GM23338 (cell line): ENCODE results near the gene ALDH18A1. TPM values are rescaled to one million over a fixed set of nuclear protein-coding genes. Genes with fewer than 3 reads are reported as not detected.

Experiments
- ATAC-seq: fragments of 200-7000 bp; cut with Tn5 transposase; 3 replicates; pipeline ENCODE4 v1.9.1; 2020
- DNase-seq: peaks from one replicate; pipeline ENCODE4 v3.0.0-alpha.2; 2015; ENCODE audit warnings: low spot score
- H2AFZ ChIP-seq: fragments of 200-600 bp; sonication (generic); 2 replicates; pipeline ENCODE4 v1.8.0; 2016; ENCODE audit warnings: antibody characterized with exemption, mild to moderate bottlenecking, moderate library complexity
- H3F3A ChIP-seq: fragments of 200-600 bp; sonication (generic); replicated peaks from 2 replicates; pipeline ENCODE4 v1.8.0; 2017; ENCODE audit warnings: antibody characterized with exemption, mixed run types, low read depth
- H3K27ac ChIP-seq: fragments of 200-600 bp; sonication (generic); 2 replicates; pipeline ENCODE4 v1.6.1; 2016; ENCODE audit warnings: low read depth
- H3K27me3 ChIP-seq: fragments of 200-600 bp; sonication (generic); 2 replicates; pipeline ENCODE4 v1.8.0; 2016; ENCODE audit warnings: mild to moderate bottlenecking, mixed run types, moderate library complexity; ENCODE audit not compliant: insufficient read depth
- H3K36me3 ChIP-seq: fragments of 200-600 bp; sonication (generic); 2 replicates; pipeline ENCODE4 v1.8.0; 2016; ENCODE audit warnings: mild to moderate bottlenecking; ENCODE audit not compliant: insufficient read depth
- H3K4me1 ChIP-seq: fragments of 200-600 bp; sonication (generic); 2 replicates; pipeline ENCODE4 v1.8.0; 2016; ENCODE audit warnings: mild to moderate bottlenecking, moderate library complexity; ENCODE audit not compliant: insufficient read depth
- H3K4me2 ChIP-seq: fragments of 200-600 bp; sonication (generic); 2 replicates; pipeline ENCODE4 v1.7.1; 2017; ENCODE audit warnings: mixed run types
- H3K4me3 ChIP-seq: fragments of 200-600 bp; sonication (generic); 2 replicates; pipeline ENCODE4 v1.6.1; 2016; ENCODE audit warnings: mixed run types
- H3K79me2 ChIP-seq: fragments of 200-600 bp; sonication (generic); replicated peaks from 2 replicates; pipeline ENCODE4 v1.8.0; 2017; ENCODE audit warnings: mild to moderate bottlenecking; ENCODE audit not compliant: insufficient read depth
- H3K9me2 ChIP-seq: fragments of 200-600 bp; sonication (generic); 2 replicates; pipeline ENCODE4 v1.8.0; 2017; ENCODE audit not compliant: insufficient read depth
- H4K20me1 ChIP-seq: fragments of 200-600 bp; sonication (generic); replicated peaks from 2 replicates; pipeline ENCODE4 v1.8.0; 2017; ENCODE audit warnings: mild to moderate bottlenecking; ENCODE audit not compliant: insufficient read depth
- H3K27ac Mint-ChIP-seq: 2 replicates; pipeline ENCODE4 v1.8.0; 2020; ENCODE audit warnings: inconsistent platforms, mild to moderate bottlenecking, moderate library complexity, mixed read lengths
- H3K27me3 Mint-ChIP-seq: 3 replicates; pipeline ENCODE4 v1.8.0; 2022; ENCODE audit warnings: low read depth, mild to moderate bottlenecking, moderate library complexity, mixed read lengths, inconsistent platforms; ENCODE audit not compliant: insufficient read depth, poor library complexity
- H3K36me3 Mint-ChIP-seq: 3 replicates; pipeline ENCODE4 v1.8.0; 2021; ENCODE audit warnings: low read depth, mild to moderate bottlenecking, inconsistent platforms, moderate library complexity, mixed read lengths
- H3K4me1 Mint-ChIP-seq: 3 replicates; pipeline ENCODE4 v1.8.0; 2020; ENCODE audit warnings: mild to moderate bottlenecking, inconsistent platforms, mixed read lengths
- H3K4me3 Mint-ChIP-seq: 3 replicates; pipeline ENCODE4 v1.8.0; 2021; ENCODE audit warnings: moderate library complexity, mild to moderate bottlenecking, inconsistent platforms, mixed read lengths
- H3K9me3 Mint-ChIP-seq: 3 replicates; pipeline ENCODE4 v1.8.0; 2020; ENCODE audit warnings: moderate library complexity, mild to moderate bottlenecking, inconsistent platforms, mixed read lengths
- CREB1 ChIP-seq: fragments of 250-450 bp; sonication (Bioruptor Pico); IDR thresholded peaks from 2 replicates; pipeline ENCODE4 v1.5.0; 2020; ENCODE audit warnings: low read depth, mild to moderate bottlenecking, moderate library complexity
- CTCF ChIP-seq, 2 experiments: fragments of 200-600 bp in 1 of 2; sonication (generic) in 1 of 2; conservative IDR thresholded peaks; 2 replicates each; pipeline versions ENCODE4 v1.5.1 to v1.6.1; 2016 to 2017; ENCODE audit warnings: antibody characterized with exemption in 2 of 2, low read depth in 2 of 2, mild to moderate bottlenecking in 2 of 2, moderate library complexity in 1 of 2
- ETS1 ChIP-seq: IDR thresholded peaks from 2 replicates; pipeline ENCODE4 v1.6.1; 2016; ENCODE audit warnings: antibody characterized with exemption
- EZH2 ChIP-seq: fragments of 200-600 bp; sonication (generic); IDR thresholded peaks from one replicate; pipeline ENCODE4 v1.8.0; 2017; ENCODE audit warnings: antibody characterized with exemption, mild to moderate bottlenecking, low read depth; ENCODE audit not compliant: unreplicated experiment
- EZH2phosphoT487 ChIP-seq: fragments of 200-600 bp; sonication (generic); IDR thresholded peaks from one replicate; pipeline ENCODE4 v1.8.1; 2018; ENCODE audit warnings: antibody characterized with exemption; ENCODE audit not compliant: unreplicated experiment
- JUNB ChIP-seq: IDR thresholded peaks from one replicate; pipeline ENCODE4 v1.6.1; 2016; ENCODE audit warnings: antibody characterized with exemption; ENCODE audit not compliant: unreplicated experiment
- NANOG ChIP-seq: IDR thresholded peaks from 2 replicates; pipeline ENCODE4 v1.6.1; 2016; ENCODE audit warnings: antibody characterized with exemption, borderline replicate concordance
- POLR2AphosphoS5 ChIP-seq: IDR thresholded peaks from 2 replicates; pipeline ENCODE4 v1.6.1; 2016; ENCODE audit warnings: antibody characterized with exemption, low read depth
- REST ChIP-seq: IDR thresholded peaks from one replicate; pipeline ENCODE4 v1.6.1; 2018; ENCODE audit warnings: antibody characterized with exemption; ENCODE audit not compliant: unreplicated experiment
- STAT1 ChIP-seq: IDR thresholded peaks from one replicate; pipeline ENCODE4 v1.6.1; 2016; ENCODE audit warnings: antibody characterized with exemption; ENCODE audit not compliant: unreplicated experiment
- ZNF114 ChIP-seq: fragments of 250-450 bp; sonication (Bioruptor Pico); IDR thresholded peaks from 2 replicates; pipeline ENCODE4 v1.5.0; 2020; ENCODE audit warnings: mild to moderate bottlenecking, moderate library complexity
- ZNF331 ChIP-seq: fragments of 250-450 bp; sonication (Bioruptor Pico); IDR thresholded peaks from 2 replicates; pipeline ENCODE4 v1.5.0; 2020; ENCODE audit warnings: low read depth, mild to moderate bottlenecking, moderate library complexity
- ZNF462 ChIP-seq: fragments of 250-450 bp; sonication (Bioruptor Pico); IDR thresholded peaks from 2 replicates; pipeline ENCODE4 v1.5.0; 2020; ENCODE audit warnings: mild to moderate bottlenecking, moderate library complexity
- polyA plus RNA-seq: library from polyadenylated mRNA; unstranded; fragments of >200 nt; fragmentation: Nextera tagmentation; extraction: Ambion mirVana; gene quantifications from 2 replicates; pipeline ENCODE4 v1.2.1, GENCODE V29; 2016
- total RNA-seq: library from RNA; depleted of rRNA; stranded (reverse); fragments of >200 nt; shearing (Covaris generic); gene quantifications from 2 replicates; pipeline ENCODE4 v1.2.3, GENCODE V29; 2014

The ALDH18A1 gene
- total and polyA plus RNA-seq, 2 experiments from 2014 or later = 35.1 to 117 TPM

GRCh38 chr10:95653895-95654294 lies 2.6 kb downstream of the ALDH18A1 start:
- H3F3A ChIP-seq = no peaks in the 10 kb centered on the region; the same call in 1 of the 2 replicates
- no peak overlapping the region for H3K4me3 Mint-ChIP-seq
- no peak overlapping the region for H3K4me2 ChIP-seq
- peaks cover 6% of the 10 kb centered on the region; the same call in 1 of the 3 replicates for H3K9me3 Mint-ChIP-seq
- H3K36me3 ChIP-seq = peaks cover 20% of the 10 kb centered on the region; the same call in 1 of the 2 replicates
- peaks cover 3% of the 10 kb centered on the region for H4K20me1 ChIP-seq
- H3K27me3 ChIP-seq = no peaks in the 10 kb centered on the region
- H3K27ac ChIP-seq = no peak overlapping the region
- H3K27me3 Mint-ChIP-seq = peaks cover 4% of the 10 kb centered on the region
- H3K4me1 ChIP-seq = peaks cover 16% of the 10 kb centered on the region
- peaks cover 20% of the 10 kb centered on the region for H3K4me1 Mint-ChIP-seq
- DNase-seq = no peak
- H3K79me2 ChIP-seq = peaks cover 64% of the 10 kb centered on the region
- H3K4me3 ChIP-seq = no peak overlapping the region
- no peak overlapping the region for H2AFZ ChIP-seq
- no peaks in the 10 kb centered on the region for H3K9me2 ChIP-seq
- no peak overlapping the region for H3K27ac Mint-ChIP-seq
- no peak for ATAC-seq
- peaks cover 43% of the 10 kb centered on the region for H3K36me3 Mint-ChIP-seq
- TF ChIP-seq CTCF (conservative IDR thresholded peaks at IDR 0.05; ENCODE audit: low read depth in 2 of 2) (no peak), ETS1 (no peak), EZH2phosphoT487 (no peak), REST (no peak), EZH2 (no peak), JUNB (no peak), POLR2AphosphoS5 (no peak), ZNF462 (no peak), ZNF331 (CRISPR knock-in tag) (no peak), ZNF114 (CRISPR knock-in tag) (no peak), STAT1 (no peak), NANOG (no peak), CREB1 (CRISPR knock-in tag) (no peak)
